ENCODE measurements around the gene AKAP13. TPM values are rescaled to one million over a fixed set of nuclear protein-coding genes. Genes with fewer than 3 reads are reported as not detected.
"Not testable (repeated sequence)": the region's sequence is repeated elsewhere in the genome, so short reads cannot be mapped to it uniquely, and the experiment has no call there.

The AKAP13 gene
- total RNA-seq, 1 experiment from 2014 or later: 36.0 TPM

GRCh38 chr15:85785887-85786780, 405.7 kb downstream of the AKAP13 start:
- DNase-seq (ENCODE audit: low read depth, low spot score): no peak
- in situ Hi-C loops (cut with HindIII; ENCODE audit: low pct_unique_long_range_greater_than_20kb, low sequenced_read_pairs): no loop called here

DNA sequence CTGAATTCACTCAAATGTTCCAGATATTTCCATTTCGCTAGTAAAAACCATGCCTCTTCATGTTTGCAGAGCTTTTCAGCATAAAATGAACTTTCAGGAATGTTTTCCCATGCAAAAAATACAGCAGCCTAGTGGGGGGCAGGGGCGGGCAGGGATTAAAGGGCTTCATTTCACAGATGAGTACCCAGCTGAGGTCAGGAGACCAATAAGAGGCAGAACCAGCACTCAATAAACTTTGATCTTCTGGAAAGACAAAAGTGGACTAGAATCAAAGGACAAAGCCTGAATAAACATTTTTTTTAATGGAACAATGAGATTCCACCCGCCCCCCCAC, 406.3 kb downstream of the AKAP13 start:
- in situ Hi-C loops (cut with HindIII; ENCODE audit: low pct_unique_long_range_greater_than_20kb, low sequenced_read_pairs): no loop called here
- DNase-seq (ENCODE audit: low read depth, low spot score): no peak

- in situ Hi-C loops (cut with HindIII; ENCODE audit: low pct_unique_long_range_greater_than_20kb, low sequenced_read_pairs): no loop called here
- DNase-seq (ENCODE audit: low read depth, low spot score): no peak
These were observed 408.5 kb downstream of the AKAP13 start for GRCh38 chr15:85788771-85789495.

- in situ Hi-C loops (cut with HindIII; ENCODE audit: low pct_unique_long_range_greater_than_20kb, low sequenced_read_pairs): no loop called here
- DNase-seq (ENCODE audit: low read depth, low spot score): no peak
These were observed 409.1 kb downstream of the AKAP13 start for GRCh38 chr15:85789496-85789875.

- in situ Hi-C loops (cut with HindIII; ENCODE audit: low pct_unique_long_range_greater_than_20kb, low sequenced_read_pairs): no loop called here
- no peak for DNase-seq (ENCODE audit: low read depth, low spot score)
These were observed 411.8 kb downstream of the AKAP13 start for GRCh38 chr15:85792102-85792731.

GRCh38 chr15:85792912-85793590, 412.6 kb downstream of the AKAP13 start:
- no peak for DNase-seq (ENCODE audit: low read depth, low spot score)
- in situ Hi-C loops (cut with HindIII; ENCODE audit: low pct_unique_long_range_greater_than_20kb, low sequenced_read_pairs): no loop called here

GRCh38 chr15:85793641-85794597, 413.5 kb downstream of the AKAP13 start:
- no peak for DNase-seq (ENCODE audit: low read depth, low spot score)
- in situ Hi-C loops (cut with HindIII; ENCODE audit: low pct_unique_long_range_greater_than_20kb, low sequenced_read_pairs): no loop called here

GRCh38 chr15:85794598-85795336, 414.4 kb downstream of the AKAP13 start, which contains the start of gene KLHL25:
Gene KLHL25 (minus strand): TSS chr15:85794925. CDS start chr15:85769810, 25,115 bp downstream.
- peak; percentile 93 for DNase-seq (ENCODE audit: low read depth, low spot score)
- in situ Hi-C loops (cut with HindIII; ENCODE audit: low pct_unique_long_range_greater_than_20kb, low sequenced_read_pairs): no loop called here

DNA sequence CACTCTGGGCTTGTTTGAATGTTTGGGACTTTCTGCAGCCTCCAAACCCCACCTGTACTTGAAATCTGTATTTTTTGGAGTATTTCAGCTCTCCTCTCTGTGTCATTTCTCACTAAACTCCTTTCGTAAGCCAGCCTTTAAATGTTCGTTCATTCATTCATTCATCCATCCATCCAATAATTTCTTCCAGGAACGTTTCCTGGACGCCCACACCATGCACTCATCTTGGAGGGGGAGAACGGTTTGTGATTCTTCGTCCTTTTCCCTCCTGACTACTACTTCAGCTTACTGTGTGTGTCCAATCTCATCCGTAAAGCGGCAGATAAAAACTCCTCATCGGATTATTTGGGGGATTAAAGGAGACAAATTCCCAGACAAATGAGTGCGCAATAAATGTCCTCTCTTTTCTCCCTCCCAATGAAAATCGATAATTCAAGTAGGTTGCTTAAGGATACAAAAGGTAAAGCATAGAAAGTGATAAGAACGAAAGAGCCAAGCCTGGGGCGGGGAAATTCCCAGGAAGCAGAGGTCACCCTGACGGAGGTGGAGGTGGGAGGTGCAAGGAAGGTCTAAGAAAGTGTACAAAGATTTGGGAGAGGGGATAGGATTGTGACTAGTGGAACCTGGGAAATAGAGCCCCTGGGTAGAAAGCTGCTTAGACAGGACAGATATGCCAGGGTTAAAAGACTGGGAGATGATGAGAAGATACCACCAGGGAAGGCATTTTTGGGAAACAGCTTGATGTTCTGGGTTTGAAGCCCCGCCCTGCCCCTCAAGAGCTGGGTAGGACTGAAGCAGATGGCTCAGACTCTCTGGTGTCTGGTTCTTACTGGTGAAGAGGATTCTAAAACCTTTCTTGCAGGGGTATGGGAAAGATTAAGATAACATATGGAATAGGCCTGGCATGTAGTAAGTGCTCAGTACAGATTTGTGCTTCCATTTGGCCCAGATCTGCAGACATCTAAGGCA, 415.2 kb downstream of the AKAP13 start:
- in situ Hi-C loops (cut with HindIII; ENCODE audit: low pct_unique_long_range_greater_than_20kb, low sequenced_read_pairs): no loop called here
- no peak for DNase-seq (ENCODE audit: low read depth, low spot score)

GRCh38 chr15:85796371-85796770, 416.0 kb downstream of the AKAP13 start:
- DNase-seq (ENCODE audit: low read depth, low spot score); in situ Hi-C loops (cut with HindIII; ENCODE audit: low pct_unique_long_range_greater_than_20kb, low sequenced_read_pairs): not testable (repeated sequence)

Small RNAs within 50 kb of the gene (small RNA-seq; reads per million reads assigned to genes)
- gene AC021739.1 (0 reads per million in 2 experiments), gene MIR1276 (0.02 to 0.67 reads per million in 2 experiments), gene RNU6-1280P (0 reads per million in 2 experiments), gene RNU7-79P (0 reads per million in 2 experiments)
